Stomach (tissue), 4 donors: ENCODE results near the gene MSH5.

Experiments used
- CTCF ChIP-seq, 7 experiments: fragments of 450-650 bp in 4 of 7; fragments of 200-600 bp in 3 of 7; sonication (generic) in 3 of 7; IDR thresholded peaks; one replicate each; pipeline ENCODE4 v1.5.1; 2016 to 2019; ENCODE audit warnings: antibody characterized with exemption in 7 of 7, control low read depth in 2 of 7, mild to moderate bottlenecking in 1 of 7
- POLR2AphosphoS5 ChIP-seq, 3 donors: sonication (generic); formaldehyde crosslinking; IDR thresholded peaks; one replicate each; pipeline ENCODE4 v1.6.1; 2016; ENCODE audit warnings: antibody characterized with exemption in 3 of 3

DNA sequence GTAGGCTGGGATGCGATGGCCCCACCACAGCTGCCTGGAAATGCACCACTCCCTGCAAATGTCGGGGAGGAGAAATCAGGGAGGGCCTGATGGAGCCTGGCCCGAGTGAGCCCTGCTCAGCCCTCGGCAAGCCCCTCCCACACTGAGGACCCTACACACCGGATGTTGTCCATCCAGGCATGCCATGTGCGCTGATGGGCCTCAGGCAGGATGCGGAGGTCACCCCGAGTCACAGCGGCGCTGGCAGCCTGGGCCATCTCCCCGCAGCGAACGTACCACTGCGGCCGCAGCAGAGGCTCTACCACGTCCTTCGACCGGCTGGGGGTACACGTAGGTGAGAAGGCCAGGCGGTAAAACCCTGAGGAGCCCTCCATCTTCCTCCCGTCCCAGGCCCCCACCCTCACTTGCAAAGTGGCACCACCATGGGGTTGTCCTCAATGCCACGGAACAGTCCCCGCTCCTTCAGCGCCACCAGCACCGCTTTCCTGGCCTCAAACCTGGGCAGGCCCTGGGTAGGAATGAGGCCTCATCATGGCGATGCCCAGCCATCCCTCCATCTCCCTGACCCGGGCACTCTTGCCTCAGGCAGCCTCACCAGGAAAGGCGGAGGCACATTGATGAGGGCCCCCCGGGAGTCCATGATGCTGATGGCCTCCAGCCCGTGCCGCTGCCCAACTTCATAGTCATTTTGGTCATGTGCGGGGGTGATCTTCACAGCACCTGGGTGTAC, 42.5 kb downstream of the MSH5 start:
- TF ChIP-seq POLR2AphosphoS5 (IDR thresholded peaks at IDR 0.05) (no peak), CTCF (IDR thresholded peaks at IDR 0.05) (no peak)
